ENCODE measurements around the gene ZFAND6.

DNA sequence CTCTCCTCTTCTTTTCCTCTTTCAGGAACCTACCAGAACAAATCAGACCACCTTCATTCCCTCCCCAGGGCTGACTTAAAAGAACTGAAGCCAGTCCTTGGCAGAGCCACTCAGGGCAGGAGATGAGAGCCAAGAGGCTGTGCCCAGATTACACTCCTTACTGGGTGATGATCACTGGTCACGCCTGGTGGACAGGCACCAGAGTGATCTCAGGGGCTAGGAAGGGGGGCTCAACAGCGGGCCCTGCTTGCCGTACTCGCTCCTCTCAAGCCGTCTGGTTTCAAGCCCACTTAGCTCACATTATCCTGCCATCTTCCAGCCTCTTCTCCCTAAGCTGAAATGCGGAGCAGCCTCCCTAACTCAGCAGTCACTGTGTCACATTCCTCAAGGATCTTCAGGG, 91.7 kb downstream of the ZFAND6 start:
- no peak for TF ChIP-seq TAF1 (IDR thresholded peaks at IDR 0.05; ENCODE audit: borderline replicate concordance, low read depth, low read length)
- TF ChIP-seq POLR2A (IDR thresholded peaks at IDR 0.05; ENCODE audit: low read depth, low read length), result no peak
- no peak for TF ChIP-seq POLR2AphosphoS5 (IDR thresholded peaks at IDR 0.05; ENCODE audit: low read depth, low read length)

All from GM12892 (cell line).